Posterior cingulate gyrus (tissue), 11 donors: ENCODE measurements around the gene MYH6.

Source experiments
- DNase-seq, 10 donors: peaks; one replicate each; pipeline versions ENCODE4 v3.0.0 to v3.0.0-alpha.2; 2020 to 2021; ENCODE audit warnings: mixed read lengths in 3 of 10
- intact Hi-C: fragments of 100-400 bp; cut with DNase I; formaldehyde crosslinking; loops from one replicate; pipeline ENCODE4 v1.15.1; 2023

Gene MYH6

GRCh38 chr14:23364164-23365035 is 43.7 kb downstream of the MYH6 start:
- intact Hi-C loops: loop anchor here (5.0 kb wide), 1 partner anchor 37 kb away; no protein-coding TSS in a partner anchor
- DNase-seq: peak in 9 of 10 donors; percentile 38 to 95 (median 74)

GRCh38 chr14:23362200-23362599 is 45.9 kb downstream of the MYH6 start:
- no peak for DNase-seq
- intact Hi-C loops: loop anchor here (5.0 kb wide), 1 partner anchor 35 kb away; no protein-coding TSS in a partner anchor

GRCh38 chr14:23361763-23362162 is 46.3 kb downstream of the MYH6 start:
- intact Hi-C loops: loop anchor here (2.0 to 5.0 kb wide), 2 partner anchors 17 to 34 kb away; no protein-coding TSS in a partner anchor
- no peak for DNase-seq

DNA sequence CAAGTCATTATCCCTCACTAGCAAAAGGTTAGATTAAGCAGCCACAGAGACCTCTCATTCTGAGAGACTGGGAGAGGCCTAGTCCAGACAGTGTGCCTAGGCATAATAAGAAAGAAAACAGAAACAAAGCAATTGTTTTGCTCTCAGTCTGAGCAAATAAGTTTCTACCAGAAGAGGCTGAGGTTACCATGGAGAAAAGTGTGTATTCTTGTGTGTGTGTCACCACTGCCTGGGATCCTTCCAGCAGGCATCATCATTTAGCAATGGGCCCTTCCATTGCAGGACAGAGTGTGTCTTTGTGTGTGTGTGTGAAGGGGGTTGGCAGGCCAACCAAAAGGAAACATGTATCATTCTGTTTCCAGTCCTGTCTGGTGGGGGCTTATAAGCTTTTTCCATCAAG is 46.8 kb downstream of the MYH6 start:
- DNase-seq: peak in 2 of 10 donors; percentile 47 to 85
- intact Hi-C loops: loop anchor here (2.0 to 5.0 kb wide), 2 partner anchors 17 to 34 kb away; no protein-coding TSS in a partner anchor

DNA sequence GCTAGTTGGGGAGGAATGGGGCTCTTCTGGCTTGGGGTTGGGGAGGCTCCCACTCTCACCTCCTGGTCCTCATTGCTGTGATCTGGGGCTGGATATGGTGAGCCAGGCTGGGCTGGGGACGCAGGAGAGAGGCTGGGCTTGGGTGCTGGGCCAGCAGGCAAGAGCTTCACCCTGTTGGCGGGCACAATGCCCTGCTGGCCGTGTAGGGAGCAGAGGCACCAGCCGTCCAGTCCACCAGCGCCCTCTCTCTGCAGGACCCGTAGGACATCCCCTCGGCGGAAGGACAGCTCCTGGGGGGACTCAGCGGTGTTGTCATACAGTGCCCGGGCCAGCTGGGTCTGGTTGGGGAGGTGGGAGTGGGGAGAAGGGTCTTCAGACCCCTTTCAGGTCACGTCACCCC is 47.6 kb downstream of the MYH6 start:
- DNase-seq: peak in 9 of 10 donors; percentile 49 to 97 (median 77)
- intact Hi-C loops: loop anchor here (2.0 to 5.0 kb wide), 2 partner anchors 18 to 33 kb away; no protein-coding TSS in a partner anchor

- no peak for DNase-seq
- intact Hi-C loops: loop anchor here (2.0 to 5.0 kb wide), 2 partner anchors 19 to 33 kb away; no protein-coding TSS in a partner anchor
Observed at GRCh38 chr14:23359722-23360447, 48.2 kb downstream of the MYH6 start.

DNA sequence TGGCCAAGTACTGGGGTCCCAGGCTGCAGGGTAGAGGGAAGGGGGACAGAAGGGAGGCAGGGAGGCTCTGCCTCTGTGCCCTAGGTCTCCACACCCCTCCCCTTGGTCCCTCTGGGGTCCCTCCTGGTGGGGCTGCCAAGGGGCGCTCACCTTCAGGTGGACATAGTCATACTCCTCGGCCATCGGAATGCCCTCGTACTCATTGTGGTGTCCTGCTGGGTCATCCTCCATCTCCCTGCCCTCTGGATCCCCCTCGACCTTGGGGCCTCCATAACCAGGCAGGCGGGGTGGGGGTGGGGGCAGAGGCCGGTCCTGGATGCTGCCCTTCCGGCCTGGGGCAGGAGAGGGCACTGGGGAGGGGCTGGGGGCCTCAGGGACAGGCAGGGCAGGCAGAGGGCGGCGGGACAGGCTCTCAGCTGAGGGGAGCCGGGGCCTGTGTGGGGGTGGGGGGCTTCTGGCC is 48.9 kb downstream of the MYH6 start:
- intact Hi-C loops: no loop called here
- no peak for DNase-seq

DNA sequence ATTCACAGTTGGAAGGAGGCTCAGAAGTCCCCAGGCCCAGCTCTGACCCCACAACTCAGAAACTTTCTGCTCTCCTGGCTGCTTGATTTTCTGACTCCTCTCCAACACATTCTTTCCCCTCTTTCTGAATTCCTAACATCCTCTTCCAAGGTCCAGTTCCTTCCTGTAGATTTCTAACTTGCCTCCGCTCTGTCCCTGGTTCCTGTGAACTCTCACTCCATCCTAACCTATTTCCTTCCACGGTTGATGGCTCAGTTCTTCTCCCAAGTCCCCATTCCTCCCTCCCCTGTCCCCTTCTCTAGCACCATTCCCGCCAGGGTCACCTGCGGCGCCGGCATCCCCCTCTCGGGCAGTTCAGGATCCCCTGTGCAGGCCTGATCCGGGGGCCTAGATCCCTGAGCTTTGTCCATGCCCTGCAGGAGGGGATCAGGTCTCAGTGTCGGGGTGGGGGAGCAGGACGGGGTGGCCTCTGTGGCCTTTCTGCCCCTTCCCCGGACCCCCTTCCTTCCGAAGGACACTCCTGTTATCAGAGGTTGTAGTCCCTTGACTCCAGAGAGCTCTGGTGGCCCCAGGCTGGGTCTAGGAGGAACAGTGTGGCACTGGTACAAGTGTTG is 49.4 kb downstream of the MYH6 start:
- intact Hi-C loops: no loop called here
- DNase-seq: peak in 1 of 10 donors; percentile 79

- DNase-seq: no peak
- intact Hi-C loops: no loop called here
Observed at GRCh38 chr14:23358042-23358441, 50.0 kb downstream of the MYH6 start.

GRCh38 chr14:23357261-23357660 is 50.8 kb downstream of the MYH6 start:
- intact Hi-C loops: no loop called here
- no peak for DNase-seq

GRCh38 chr14:23356662-23357061 is 51.4 kb downstream of the MYH6 start:
- no peak for DNase-seq

GRCh38 chr14:23355871-23356435 is 52.1 kb downstream of the MYH6 start:
- intact Hi-C loops: no loop called here
- DNase-seq: no peak

More at GRCh38 chr14:23356662-23357061, 51.4 kb downstream of the MYH6 start:
- intact Hi-C loops: no loop called here

DNA sequence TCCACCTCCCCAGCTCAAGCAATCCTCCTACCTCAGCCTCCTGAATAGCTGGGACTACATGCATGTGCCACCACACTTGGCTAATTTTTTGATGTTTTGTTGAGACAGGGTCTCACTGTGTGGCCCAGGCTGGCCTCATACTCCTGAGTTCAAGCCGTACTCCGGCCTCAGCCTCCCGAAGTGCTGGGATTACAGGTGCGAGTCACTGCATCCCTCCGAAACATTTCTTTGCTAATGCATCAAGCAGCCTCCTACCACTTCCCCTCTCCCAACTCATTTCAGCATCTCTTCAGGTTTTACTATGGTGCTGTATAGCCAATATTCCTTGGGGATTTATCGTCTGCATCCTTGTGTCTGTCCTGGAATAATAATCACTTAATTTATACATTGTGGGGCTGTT is 53.1 kb downstream of the MYH6 start:
- no peak for DNase-seq
- intact Hi-C loops: loop anchor here (5.0 kb wide), 1 partner anchor 112 kb away; the partner anchor contains the start of gene NGDN

GRCh38 chr14:23353433-23353780 is 54.7 kb downstream of the MYH6 start:
- intact Hi-C loops: loop anchor here (5.0 kb wide), 1 partner anchor 114 kb away; the partner anchor contains the start of gene NGDN
- no peak for DNase-seq

DNA sequence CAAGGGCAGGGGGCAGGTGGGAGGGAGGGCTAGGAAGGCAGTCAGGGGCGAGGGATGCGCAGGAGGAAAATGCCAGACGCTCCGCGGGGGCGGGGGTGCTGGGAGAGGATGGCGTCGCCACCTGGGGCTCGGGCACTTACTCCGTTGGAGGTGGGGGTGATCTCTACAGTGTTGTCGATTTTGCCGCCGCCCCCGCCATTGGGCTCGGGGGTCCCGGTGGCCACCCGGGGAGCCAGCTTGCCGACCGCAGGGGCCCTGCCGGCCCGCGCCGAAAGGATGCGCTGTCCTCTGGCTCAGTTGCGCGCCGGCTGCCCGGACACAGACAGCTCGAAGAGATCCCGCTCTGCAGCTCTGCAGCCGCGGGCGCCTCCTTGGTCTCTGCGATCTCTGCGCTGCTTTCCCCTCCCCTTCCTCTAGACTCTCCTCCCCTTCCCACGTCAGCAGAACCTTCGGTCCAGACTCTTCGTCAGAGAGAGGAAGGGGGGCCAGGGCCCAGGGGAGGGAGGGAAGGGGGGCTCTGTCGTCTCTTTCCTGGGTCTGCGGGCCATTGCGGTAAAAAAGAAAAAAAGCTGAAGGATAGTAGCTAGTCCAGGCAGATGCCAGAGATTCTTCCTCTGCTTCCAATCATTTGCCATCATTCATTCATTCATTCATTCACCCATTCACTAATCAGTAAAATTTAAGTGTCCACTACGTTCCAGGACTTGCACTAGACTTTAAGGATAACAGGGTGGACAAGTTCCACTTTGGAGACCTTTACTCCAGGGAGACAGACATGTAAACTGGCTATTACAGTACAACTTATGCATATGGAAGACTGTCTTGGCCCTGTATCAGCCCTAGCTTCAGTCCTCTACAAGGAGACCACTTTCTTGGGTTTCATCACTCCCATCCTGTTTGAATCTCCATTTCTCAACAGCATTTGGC is 55.3 kb downstream of the MYH6 start, which contains the start of gene SLC22A17:
TSS of gene SLC22A17 (minus strand) at position 382 of the 927 bp plus-strand sequence.
- DNase-seq: peak; percentile 85 to 99 (median 92)
- intact Hi-C loops: loop anchor here (5.0 kb wide), 1 partner anchor 115 kb away; the partner anchor contains the start of gene NGDN

GRCh38 chr14:23351681-23352505 is 56.2 kb downstream of the MYH6 start:
- peak in 4 of 10 donors; percentile 33 to 92 (median 66) for DNase-seq
- intact Hi-C loops: loop anchor here (5.0 kb wide), 1 partner anchor 115 kb away; the partner anchor contains the start of gene NGDN

DNA sequence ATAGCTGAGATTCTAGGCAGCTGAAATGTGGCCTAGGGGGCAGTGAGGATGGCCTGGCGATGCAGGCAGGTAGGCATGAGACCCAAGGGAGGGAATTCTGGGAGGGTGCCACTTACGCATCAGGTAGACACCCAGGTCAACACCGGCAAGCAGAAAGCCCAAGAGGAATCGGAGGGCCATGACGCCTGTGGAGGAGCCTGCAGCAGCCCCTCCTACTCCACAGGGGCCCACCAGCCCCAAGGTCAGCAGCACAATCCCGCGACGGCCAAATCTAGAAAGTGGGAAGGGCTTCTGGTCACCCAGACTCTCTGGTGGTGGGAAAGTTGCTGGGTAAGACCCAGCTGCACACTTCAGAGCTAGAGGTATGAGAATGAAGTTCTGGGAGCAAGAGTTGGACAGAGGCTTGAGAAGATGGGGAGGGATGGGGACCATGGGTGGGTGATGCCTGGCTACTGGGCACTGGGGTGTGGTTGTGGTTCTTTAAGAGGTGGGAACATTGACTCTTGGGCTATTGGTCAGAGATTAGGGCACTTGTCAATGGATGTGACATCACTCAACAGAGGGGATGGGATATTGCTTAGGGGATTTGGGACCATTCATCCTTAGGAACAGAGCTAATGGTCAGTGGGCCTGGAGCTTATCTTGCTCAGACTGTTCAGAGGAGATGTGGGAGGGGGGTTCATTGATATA is 58.8 kb downstream of the MYH6 start:
- intact Hi-C loops: no loop called here
- no peak for DNase-seq
